HG03196 (cell line): ENCODE results near the gene TRIO.

Experiments
- ATAC-seq: cut with Tn5 transposase; IDR thresholded peaks from one replicate; pipeline ENCODE4 v1.9.1; 2021; ENCODE audit not compliant: unreplicated experiment

Gene TRIO

DNA sequence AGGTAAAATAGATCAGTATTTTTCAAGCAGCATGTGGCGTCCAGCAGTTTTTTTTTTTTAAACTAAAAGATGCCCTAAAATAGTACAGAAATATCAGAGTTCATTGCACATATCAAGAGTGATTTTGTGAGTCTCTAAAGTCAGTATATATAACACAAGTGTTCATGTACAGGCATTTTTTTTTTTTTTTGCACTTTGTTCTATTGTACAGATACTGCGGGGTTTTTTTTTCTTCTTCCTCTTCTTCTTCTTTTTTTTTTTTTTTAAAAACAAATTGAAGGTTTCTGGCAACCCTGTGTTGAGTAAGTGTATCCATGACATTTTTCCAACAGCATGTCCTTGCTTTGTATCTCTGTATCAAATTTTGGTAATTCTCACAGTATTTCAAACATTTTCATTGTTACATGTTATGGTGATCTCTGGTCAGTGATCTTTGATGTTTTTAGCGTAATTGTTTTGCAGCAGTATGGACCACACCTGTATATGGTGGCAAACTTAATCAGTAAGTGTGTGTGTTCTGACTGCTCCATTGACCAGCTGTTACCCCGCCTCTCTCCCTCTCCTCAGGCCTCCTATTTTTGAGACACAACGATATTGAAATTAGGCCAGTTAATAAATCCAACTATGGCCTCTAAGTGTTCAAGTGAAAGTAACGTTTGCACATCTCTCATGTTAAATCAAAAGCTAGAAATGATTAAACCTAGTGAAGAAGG, 76.8 kb downstream of the TRIO start:
- no peak for ATAC-seq

- ATAC-seq = no peak
These were observed 77.5 kb downstream of the TRIO start for GRCh38 chr5:14220642-14221041.

DNA sequence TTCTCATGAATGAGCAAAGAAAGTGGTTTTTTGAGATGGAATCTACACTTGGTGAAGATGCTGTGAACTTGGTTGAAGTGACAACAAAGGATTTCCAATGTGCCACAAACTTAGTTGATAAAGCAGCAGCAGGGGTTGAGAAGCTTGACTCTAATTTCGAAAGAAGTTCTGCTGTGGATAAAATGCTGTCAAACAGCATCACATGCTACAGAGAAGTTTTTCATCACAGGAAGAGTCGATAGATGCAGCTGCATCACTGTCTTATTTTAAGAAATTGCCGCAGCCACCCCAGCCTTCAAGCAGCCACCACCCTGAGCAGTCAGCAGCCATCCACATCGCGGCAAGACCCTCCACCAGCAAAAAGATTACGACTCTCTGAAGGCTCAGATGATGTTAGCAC, 78.6 kb downstream of the TRIO start:
- ATAC-seq = no peak

GRCh38 chr5:14222206-14222605, 79.1 kb downstream of the TRIO start:
- no peak for ATAC-seq

DNA sequence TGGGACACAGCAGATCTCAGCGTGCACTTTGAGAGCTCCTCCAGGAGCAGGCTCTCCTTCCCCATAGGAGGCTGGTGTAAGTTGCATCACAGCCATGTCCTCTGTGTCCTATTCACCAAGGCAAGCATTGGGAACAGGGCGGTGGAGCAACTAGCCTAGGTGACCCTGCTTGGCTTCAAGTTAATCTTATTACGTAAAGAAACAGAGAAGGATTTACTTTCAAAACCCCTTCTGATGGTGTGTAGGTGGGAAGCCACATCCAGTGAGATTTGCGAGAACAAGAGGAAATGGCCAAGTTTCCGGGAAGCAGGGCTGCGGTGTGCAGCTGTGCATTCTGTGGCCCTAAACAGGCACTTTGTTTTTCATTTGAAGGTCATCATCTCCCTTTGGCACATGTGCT, 80.2 kb downstream of the TRIO start:
- no peak for ATAC-seq

- ATAC-seq = no peak
These were observed 82.2 kb downstream of the TRIO start for GRCh38 chr5:14225173-14225834.

DNA sequence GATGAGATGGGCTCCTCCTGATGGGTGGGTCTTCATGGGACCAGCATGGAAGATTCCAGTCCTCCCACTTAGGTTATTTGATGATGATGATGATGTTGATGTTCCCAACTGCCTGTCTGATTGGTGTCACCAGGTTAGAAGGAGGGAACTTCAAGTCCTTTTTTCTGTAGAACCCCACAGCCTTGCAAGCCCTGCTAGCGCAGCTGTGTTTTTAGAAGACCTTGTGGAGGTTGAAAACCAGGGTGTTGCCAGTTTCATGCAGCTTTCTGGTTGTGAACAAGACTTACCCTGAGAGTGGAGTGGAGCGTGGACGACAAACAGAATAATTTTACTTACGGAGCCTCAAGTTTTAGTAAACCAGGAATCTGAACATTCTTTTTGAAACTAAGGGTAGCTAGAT, 83.0 kb downstream of the TRIO start:
- ATAC-seq = no peak

DNA sequence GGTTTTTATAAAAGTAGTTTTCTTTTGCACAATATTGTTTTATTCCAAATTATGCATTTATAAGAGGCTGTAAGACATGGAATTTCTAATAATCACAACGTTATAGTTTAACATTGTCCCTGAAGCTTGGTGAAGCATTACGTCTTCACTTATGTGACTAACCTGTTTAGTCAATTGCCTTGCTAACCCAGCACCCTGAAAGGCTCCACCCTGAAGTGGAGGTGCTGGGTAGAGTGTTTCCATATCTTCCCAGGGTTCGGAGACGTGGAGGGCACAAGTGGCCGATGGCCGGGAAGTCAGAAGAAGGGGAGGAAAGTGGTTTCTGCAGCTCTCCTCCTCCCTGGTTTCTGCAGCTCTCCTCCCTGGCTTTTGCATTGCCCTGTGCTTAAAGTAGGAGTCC, 83.4 kb downstream of the TRIO start:
- no peak for ATAC-seq

GRCh38 chr5:14226992-14227391, 83.8 kb downstream of the TRIO start:
- no peak for ATAC-seq

DNA sequence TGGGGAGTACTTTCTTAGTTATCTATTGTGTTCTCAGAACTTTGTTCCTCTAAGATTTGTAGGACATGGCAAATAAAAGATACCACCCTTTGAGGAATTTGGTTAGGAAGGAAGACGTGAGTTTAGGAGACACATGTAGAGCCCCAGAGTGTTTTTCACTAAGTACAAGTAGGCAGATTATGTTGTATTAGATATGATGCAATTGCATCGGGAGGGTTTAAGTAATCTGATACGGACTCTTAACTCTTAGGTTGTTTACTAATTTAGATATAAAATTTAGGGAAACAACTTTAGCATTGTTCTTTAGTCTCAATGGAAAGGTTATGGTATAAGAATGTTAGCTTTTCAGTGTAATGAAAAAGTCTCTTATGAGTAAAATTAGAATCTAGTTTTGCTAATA, 84.4 kb downstream of the TRIO start:
- no peak for ATAC-seq

GRCh38 chr5:14228219-14228618, 85.1 kb downstream of the TRIO start:
- no peak for ATAC-seq

GRCh38 chr5:14229181-14229580, 86.0 kb downstream of the TRIO start:
- ATAC-seq = no peak

DNA sequence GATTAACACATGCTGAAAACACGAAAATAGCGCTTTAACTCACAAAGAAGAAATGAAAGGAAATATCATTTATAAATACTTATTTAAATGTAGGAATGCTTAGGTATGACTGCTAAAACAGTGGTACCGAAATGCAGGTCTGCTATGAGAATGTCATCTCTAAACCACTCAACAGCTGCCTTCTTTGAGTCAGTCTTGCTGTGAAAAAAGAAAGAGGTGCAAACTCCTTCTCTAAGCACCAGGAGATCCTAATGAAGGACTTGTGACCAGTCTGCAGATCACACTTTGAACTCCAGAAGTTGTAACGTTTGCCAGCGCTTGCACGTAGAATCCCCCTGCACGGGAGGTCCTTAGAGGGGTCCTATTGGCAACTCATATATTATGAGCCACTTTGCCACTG, 86.6 kb downstream of the TRIO start:
- ATAC-seq = no peak

DNA sequence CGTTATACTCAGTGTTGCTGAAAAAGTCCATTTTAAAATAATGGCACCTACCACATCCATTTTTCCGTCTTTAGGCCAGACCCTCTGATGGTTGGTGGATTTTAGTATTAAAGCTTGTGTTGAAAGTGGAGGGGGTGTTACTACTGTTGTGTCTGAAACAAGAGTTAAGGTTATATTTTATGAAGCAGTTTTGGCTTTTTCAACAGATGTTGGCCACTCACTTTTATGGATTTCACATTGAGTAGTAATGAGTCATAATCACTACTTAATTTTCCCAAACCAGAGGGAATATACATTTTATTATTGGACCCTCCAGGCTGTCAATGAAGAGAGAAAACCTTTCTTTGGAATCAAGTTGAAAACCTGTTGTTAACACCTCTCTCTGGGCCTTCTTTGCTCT, 88.0 kb downstream of the TRIO start:
- ATAC-seq = no peak

GRCh38 chr5:14231890-14232289, 88.7 kb downstream of the TRIO start:
- ATAC-seq = no peak

DNA sequence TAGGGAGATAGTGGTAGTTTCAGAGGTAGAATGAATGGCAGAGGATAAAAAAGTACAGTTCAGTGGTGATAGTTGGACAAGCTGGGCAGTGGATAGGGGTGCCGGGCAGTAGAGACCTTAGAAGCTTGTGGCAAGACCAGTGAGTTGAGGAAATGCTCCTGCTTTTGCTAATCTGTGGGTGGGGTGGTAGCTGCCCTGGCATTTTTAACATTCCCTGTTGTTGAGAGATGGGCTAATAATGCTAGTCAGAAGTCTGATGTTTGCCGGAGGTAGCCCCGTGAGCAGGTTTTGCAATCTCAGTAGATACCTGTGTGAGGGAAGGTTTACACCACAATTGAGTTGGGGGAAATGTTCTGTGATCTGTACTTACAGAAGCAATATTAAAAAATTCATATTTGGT, 91.1 kb downstream of the TRIO start:
- ATAC-seq = no peak

- ATAC-seq = no peak
These were observed 92.7 kb downstream of the TRIO start for GRCh38 chr5:14235872-14236271.

DNA sequence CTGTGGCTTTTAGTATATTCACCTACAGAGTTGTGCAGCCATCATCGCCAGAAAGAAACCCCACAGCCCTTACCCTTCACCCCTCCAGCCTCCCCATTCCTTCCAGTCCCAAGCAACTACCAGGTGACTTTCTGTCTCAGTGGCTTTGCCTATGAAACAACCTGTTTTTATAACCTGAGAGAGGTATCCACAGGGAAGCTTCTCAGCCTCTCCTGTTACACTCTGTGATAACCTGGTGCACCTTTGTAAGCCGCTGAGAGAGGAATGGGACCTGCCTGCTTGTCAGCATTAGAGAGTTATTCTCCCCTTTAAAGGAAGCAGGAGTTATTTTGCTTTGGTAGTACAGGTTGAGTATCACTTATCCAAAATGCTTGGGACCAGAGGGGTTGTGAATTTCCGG, 93.6 kb downstream of the TRIO start:
- ATAC-seq = no peak

DNA sequence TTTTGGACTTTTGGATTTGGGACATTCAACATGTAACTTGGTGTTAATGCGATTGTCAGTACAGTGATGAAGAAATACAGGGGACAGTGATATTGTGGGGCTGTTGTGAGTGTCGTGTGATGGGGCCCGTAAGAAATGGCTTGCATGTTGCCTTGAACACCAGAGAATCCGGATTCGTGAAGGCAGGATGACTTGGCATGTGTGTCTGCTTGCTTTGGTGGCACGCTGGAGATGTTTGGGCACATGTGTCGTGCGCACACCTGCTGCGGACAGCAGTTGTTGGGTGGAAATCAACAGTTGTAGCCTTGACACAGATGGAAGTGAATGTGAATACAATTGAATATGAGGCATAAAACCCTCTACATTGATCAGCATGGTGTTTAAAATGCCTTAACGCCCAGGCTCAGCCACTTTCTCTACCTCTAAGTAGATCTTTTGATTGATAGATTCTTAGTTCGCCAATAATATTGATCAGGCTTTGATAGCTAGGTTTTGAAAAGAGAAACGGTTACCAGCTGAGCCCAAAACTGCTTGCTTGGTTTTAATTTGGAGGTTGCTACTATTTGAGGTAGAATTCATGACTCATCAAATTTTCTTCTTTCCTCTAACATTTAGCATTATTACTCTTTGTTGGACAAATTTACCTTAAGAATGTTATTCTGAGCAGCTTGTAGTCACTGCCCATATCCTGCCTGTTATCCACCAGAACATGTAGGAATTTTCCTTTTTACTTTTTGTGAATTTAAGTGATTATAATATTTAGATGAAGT, 94.4 kb downstream of the TRIO start:
- no peak for ATAC-seq

DNA sequence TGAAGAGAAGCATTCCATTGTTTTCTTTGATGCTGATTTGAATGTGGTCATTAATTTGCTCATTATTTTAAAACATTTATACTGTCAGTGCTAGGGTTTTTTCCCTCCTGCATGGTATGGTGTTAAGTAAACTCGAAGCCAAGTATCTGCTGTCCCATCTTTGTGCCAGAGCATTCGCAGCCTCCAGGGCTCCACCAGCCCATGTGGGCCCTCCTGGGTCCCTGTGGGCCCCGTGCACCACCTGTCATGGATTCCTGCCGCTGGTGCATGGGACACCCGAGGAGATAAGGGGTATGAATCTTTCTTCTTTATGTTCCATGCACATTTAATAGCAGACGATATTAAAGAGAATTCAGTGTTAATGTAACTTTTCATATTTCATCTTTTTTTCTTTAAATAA, 95.1 kb downstream of the TRIO start:
- ATAC-seq = no peak

DNA sequence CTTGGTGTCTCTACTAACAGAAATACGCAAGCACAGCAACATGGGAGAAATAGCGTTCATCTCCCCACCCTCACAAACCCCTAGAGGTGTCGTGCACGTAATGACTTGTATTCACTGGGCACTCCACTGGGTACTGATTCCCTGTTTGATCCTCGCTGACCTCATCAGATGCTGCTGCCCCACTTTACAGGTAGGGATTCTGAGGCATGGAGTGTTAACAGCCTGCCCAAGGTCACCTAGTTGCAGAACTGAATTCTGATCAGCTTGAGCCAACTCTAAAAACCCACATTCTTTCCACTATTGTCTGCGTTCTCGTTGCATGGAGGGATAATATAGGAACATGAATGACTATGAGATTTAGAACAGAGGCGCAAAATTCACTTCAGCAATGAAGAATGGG, 96.3 kb downstream of the TRIO start:
- ATAC-seq = no peak

GRCh38 chr5:14239951-14240350, 96.8 kb downstream of the TRIO start:
- ATAC-seq = no peak
